HEK293 (cell line): ENCODE measurements around the gene DPY19L1.

Experiments
- BCL11A ChIP-seq: fragments of 450-650 bp; formaldehyde crosslinking; IDR thresholded peaks from 2 replicates; pipeline ENCODE4 v1.5.1; 2016; ENCODE audit warnings: low read depth, missing biosample characterization, missing genetic modification characterization
- CTCF ChIP-seq: fragments of 450-650 bp; formaldehyde crosslinking; IDR thresholded peaks from 2 replicates; pipeline ENCODE4 v1.5.1; 2016; ENCODE audit warnings: missing biosample characterization, missing genetic modification characterization
- PRDM4 ChIP-seq: fragments of 450-650 bp; formaldehyde crosslinking; IDR thresholded peaks from 2 replicates; pipeline ENCODE4 v1.5.1; 2017; ENCODE audit warnings: missing biosample characterization, missing genetic modification characterization
- ZBTB7A ChIP-seq: fragments of 450-650 bp; formaldehyde crosslinking; IDR thresholded peaks from 2 replicates; pipeline ENCODE4 v1.5.1; 2016; ENCODE audit warnings: low read depth, missing biosample characterization, missing genetic modification characterization
- ZFHX2 ChIP-seq: fragments of 450-650 bp; formaldehyde crosslinking; conservative IDR thresholded peaks from 2 replicates; pipeline ENCODE4 v1.5.1; 2016; ENCODE audit warnings: missing biosample characterization, missing genetic modification characterization
- ZNF114 ChIP-seq: fragments of 450-650 bp; formaldehyde crosslinking; IDR thresholded peaks from 2 replicates; pipeline ENCODE4 v1.5.0; 2017; ENCODE audit warnings: missing biosample characterization, missing genetic modification characterization

- no peak for TF ChIP-seq BCL11A (tag by site-specific recombination)
- no peak for TF ChIP-seq CTCF (tag by site-specific recombination)
- TF ChIP-seq ZBTB7A (tag by site-specific recombination): no peak
- no peak for TF ChIP-seq ZNF114 (tag by site-specific recombination)
- no peak for TF ChIP-seq ZFHX2 (tag by site-specific recombination)
- no peak for TF ChIP-seq PRDM4
Observed at GRCh38 chr7:34900891-34901513, 136.3 kb downstream of the DPY19L1 start.
